NCI-H146 treated with DMSO at 0.1 percent for 48 hours (cell line): ENCODE data around the gene RHO.

Experiments used
- DNase-seq: peaks from one replicate; lab custom pipeline; 2025; ENCODE audit not compliant: unreplicated experiment; lab: John Stamatoyannopoulos, UW

The RHO gene

DNA sequence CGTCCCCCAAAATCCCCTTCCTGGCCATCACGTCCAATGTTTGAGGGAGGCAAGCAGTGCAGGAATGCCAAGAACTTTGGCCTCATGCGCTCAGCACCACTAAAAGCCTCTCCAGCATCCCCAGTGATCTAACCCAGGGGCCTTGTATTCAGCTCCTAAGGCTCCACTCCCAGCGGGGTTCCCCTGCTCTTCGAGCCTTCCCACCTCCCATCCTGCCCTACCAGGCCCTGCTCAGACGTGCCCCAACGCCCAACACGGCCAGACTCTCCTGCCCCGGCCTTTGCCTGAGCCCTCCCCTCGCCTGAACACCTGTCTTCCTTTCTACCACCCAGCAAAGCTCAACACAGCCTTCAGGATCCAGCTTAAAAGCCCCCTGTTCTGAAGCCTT, 47.6 kb downstream of the RHO start:
- DNase-seq = no peak

DNA sequence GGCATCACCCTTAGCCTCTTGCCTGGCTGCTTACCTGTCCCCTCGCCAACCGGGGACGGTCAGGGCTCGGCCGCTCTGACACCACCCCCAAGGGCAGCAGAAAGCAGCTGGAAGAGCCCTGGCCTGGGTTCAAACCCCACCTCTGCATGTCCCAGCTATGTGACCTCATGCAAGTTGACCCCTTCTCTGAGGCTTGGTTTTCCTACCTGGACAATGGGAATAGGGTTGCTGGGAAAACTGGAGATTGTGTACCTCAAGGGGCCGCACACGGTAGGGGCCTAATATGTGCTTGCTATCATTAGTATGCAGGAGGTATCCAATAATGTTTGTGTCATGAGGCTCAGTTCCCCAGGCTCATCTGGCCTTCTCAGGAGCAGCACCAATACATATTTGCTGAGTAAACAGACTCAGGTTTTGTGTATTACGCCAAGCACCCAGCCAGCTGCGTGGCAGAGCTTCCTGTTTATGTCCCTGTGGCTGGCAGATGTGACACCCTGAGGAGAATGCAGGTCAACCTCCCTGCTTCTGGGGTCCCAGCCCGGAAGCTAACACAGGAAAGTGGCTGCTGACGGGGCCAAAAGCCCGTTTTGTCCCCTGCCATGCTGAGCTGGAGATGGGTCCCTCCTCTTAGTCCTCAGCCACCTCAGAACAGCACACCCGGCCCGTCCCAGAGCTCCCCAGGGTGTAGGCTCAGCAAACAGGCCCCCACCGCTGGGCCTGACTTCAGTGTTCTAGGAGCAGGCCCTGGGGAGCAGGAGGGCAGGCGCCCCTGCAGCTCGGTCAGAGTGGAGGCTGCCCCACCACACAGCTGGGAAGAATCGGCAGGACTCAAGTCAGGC, 48.3 kb downstream of the RHO start:
- DNase-seq = peak; percentile 79

DNA sequence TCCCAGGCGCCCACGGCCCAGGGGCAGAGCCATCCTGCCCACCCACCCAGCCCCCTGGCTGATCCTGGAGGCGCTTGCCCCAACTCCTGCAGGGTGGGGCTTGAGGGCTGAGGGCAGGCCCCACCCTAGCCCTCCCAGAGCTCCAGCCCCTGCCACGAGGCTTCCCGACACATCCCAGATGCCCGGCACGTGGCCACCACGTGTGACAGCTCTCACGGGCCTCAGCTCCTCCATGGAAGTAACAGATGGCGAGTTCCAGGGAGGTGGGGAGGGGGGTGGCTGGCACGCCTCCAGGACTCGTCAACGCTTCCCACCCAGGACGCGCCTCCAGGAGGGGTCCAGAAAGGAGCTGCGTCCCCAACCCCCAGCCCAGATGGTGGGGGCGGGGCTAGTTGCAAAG, 48.9 kb downstream of the RHO start:
- DNase-seq = no peak

DNA sequence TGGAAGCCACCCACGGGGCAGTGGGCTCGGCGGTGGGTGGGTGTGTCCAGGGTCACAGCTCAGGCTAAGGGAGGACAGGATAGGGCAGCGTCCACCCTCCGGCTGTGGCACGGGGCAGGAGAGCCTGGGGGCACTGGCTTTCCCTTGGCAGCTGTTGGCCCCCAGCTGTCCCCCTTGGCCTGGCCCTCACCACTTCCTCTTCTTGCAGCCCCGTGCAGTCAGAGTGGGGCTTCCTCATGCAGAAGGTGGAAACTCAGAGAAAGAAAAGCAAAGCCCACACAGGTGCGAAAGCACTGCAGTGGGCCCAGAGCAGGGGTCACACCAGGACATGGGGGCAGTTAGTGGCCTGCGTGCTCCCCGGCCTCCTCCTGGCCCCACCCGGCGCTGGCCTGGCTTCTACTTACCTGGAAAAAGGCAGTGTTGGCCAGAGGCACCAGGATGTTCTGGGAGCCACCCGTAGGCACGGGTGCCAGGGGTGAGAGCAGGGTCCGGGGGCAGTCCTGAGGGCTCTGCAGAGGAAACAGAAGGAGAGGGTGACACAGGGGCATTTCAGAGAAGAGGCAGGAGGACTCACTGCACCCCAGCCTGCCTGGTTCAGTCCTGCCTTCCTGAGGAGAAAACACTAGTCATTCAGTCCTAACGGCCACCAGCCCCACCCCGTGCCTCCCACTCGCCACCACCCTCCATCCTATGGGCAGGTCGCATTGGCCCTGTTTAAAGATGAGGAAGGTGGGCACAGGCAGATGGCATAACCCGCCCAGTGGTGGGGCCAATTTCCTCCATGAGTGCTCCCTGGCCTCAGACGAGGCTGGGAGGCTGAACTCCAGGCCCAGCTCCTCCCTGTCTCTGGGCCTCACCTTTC, 49.7 kb downstream of the RHO start:
- DNase-seq = no peak

DNA sequence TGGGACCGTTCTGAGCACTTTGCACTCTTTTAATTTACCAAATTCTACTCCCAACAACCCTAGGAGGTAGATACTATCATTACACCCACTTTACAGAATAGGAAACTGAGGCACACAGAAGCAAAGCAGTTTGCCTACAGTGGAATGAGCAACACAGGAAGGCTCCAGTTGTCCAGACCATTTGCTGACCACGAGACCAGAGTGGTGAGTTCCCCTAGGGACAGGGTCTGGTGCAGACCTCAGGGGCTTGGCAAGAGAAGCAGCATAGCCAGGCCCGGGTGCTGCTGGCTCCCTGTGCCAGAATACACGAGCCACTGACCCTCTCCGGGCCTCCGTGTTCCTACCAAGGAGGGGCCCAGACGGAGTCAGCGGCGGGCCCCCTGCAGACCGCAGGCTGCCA, 51.6 kb downstream of the RHO start:
- DNase-seq = no peak

DNA sequence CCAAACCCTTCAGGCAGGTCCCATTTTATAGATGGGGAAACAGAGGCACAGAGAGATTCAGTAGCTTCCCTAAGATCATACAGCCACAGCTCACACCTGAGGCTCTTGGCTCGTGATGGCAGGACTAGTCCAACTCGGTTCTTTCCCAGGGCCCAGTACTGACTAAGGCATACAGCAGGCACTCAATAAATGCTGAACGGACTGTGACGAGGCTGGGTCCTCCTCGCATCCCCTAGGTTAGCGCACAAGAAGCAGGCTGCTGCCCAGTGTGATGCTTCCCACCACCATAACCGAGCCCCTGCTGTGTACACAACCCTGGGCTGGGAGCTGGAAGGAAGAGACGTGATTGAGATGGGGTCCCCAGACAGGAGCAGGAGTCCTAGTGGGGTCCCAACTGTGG, 53.2 kb downstream of the RHO start:
- DNase-seq = no peak

DNA sequence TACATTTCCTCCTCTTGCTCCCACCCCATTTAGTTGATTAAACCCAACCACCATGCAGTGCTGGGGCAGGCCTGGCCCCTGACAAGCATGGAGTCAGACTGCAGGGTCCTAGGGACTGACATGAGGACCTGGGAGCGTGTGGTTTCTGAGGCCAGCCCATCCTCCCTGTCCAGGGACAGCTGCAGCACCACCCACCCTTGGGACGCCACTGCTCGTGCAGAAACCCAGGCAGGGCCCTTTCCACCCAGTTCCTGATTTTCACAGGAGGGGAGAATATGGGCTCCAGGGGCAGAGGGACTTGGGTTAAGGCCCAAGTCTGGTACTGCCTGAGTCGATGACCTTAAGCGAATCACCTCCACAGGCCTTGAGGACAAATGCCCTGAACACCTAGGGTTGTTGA, 54.4 kb downstream of the RHO start:
- DNase-seq = no peak

DNA sequence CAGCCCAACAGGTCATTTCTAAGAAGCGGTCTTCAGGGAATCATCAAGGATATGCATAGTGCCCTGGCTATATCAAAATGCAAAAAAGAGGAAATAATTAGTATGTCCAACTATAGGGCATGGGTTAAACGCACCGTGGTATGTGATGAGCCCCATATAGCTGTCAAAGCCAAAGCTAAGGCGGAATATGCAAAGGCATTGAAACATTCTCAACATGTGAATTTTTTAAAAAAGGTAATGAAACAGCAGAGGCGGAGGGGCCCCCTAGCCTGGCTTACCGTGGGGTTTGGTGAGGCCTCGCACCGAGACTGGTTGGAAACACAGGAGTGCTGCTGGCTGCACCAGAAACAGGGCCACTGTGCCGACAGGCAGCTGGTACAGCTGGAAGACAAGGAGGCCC, 54.9 kb downstream of the RHO start:
- DNase-seq = no peak

DNA sequence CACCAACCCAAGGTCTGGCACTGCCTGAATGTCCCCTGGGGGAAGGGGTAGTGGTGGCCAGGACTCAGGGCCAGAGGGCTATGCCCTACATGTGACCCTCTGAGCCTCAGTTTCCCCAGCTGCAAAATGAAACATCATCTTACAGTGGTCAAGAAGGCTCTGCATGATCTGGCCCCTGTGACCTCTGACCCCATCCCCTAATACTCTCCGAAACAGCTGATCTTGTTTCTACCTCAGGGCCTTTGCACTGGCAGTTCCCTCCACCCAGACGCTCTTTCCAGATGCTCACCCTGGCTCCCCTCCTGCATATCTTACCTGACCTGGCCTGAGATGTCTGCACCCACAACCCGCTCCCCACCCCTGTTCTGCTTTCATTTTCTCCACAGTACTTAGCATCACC, 56.2 kb downstream of the RHO start:
- DNase-seq = no peak
